ENCODE data around the gene LPIN1. TPM values are rescaled to one million over a fixed set of nuclear protein-coding genes. Genes with fewer than 3 reads are reported as not detected.

The LPIN1 gene
- total and polyA plus RNA-seq, 2 of the 8 experiments (the other 6 are each of a cell fraction or from before 2014, with no cell fraction given): 4.3 to 9.8 TPM

GRCh38 chr2:11805024-11805423 is 58.6 kb downstream of the LPIN1 start:
- no peaks in the 10 kb centered on the region for H3K9me3 ChIP-seq (ENCODE audit: insufficient read depth in 2 of 2, low read depth in 1 of 2, low read length in 1 of 2)
- CTCF ChIA-PET (ENCODE audit: partially characterized antibody): interaction anchor here (1.2 to 1.6 kb wide), 2 partner anchors 26 to 928 kb away, joined by 3 to 5 read pairs; no protein-coding TSS in a partner anchor
- no peak overlapping the region for H4K8ac ChIP-seq (ENCODE audit: extremely low read depth, insufficient read depth, low read length)
- H3K18ac ChIP-seq (ENCODE audit: extremely low read depth, low read length): no peak overlapping the region
- H3K9ac ChIP-seq (replicated peaks in 1 of 4; ENCODE audit: extremely low read depth in 1 of 4, low read depth in 3 of 4, low read length in 3 of 4): no peak overlapping the region
- no peaks in the 10 kb centered on the region for H3K23me2 ChIP-seq (ENCODE audit: low read depth, low read length)
- 97% methylated on average over 6 of the region's 6 CpGs; no CpG with 5 or more reads in 1 of the 2 experiments for WGBS, 2 experiments (ENCODE audit: extremely low coverage in 1 of 2, insufficient coverage in 1 of 2, insufficient read length in 1 of 2, insufficient replicate concordance in 2 of 2, low coverage in 1 of 2, low lambda C conversion rate in 2 of 2, missing lambda C conversion rate in 1 of 2)
- FAIRE-seq: no peak
- no peak overlapping the region for H3K4me3 ChIP-seq (ENCODE audit: extremely low read depth in 1 of 4, insufficient read depth in 2 of 4, low read depth in 3 of 4, low read length in 4 of 4)
- no peak overlapping the region for H3K14ac ChIP-seq (ENCODE audit: insufficient read length)
- H3K23ac ChIP-seq (ENCODE audit: insufficient read length): no peak overlapping the region
- H3K79me2 ChIP-seq (ENCODE audit: control insufficient read depth in 1 of 2, insufficient read depth in 2 of 2, low read length in 2 of 2): no peaks in the 10 kb centered on the region
- no peak overlapping the region for H2AK5ac ChIP-seq (ENCODE audit: low read depth, low read length)
- no peak overlapping the region for H3K4ac ChIP-seq (replicated peaks; ENCODE audit: insufficient read length, low read depth, low read length)
- no peak overlapping the region for H2BK120ac ChIP-seq (replicated peaks; ENCODE audit: low read depth, low read length)
- no peak for DNase-seq (ENCODE audit: low read depth in 1 of 2, low spot score in 2 of 2)
- H2BK15ac ChIP-seq (ENCODE audit: low read length): no peak overlapping the region
- H3K4me2 ChIP-seq (ENCODE audit: insufficient read depth in 1 of 2, low read depth in 2 of 2, low read length in 2 of 2): no peak overlapping the region
- no peaks in the 10 kb centered on the region for H3K27me3 ChIP-seq (replicated peaks in 1 of 4; ENCODE audit: control insufficient read depth in 3 of 4, extremely low read depth in 1 of 4, insufficient read depth in 3 of 4, low read length in 3 of 4)
- no peak overlapping the region for H2BK5ac ChIP-seq (ENCODE audit: low read depth, low read length)
- no peak overlapping the region for H2BK20ac ChIP-seq (ENCODE audit: low read length)
- H2BK12ac ChIP-seq (ENCODE audit: low read depth, low read length): no peak overlapping the region
- H3K4me1 ChIP-seq (replicated peaks in 1 of 4; ENCODE audit: control insufficient read depth in 3 of 4, insufficient read depth in 4 of 4, low read length in 3 of 4): no peaks in the 10 kb centered on the region
- no peak overlapping the region for H4K5ac ChIP-seq (ENCODE audit: insufficient read length, low read depth, low read length)
- H3K56ac ChIP-seq (replicated peaks; ENCODE audit: insufficient read length, low read depth, low read length): no peak overlapping the region
- TF ChIP-seq JUND (IDR thresholded peaks at IDR 0.05; ENCODE audit: low read length): no peak
- no peak for TF ChIP-seq TAF7 (optimal IDR thresholded peaks at IDR 0.05; ENCODE audit: borderline replicate concordance, low read depth, low read length)
- no peak for TF ChIP-seq HDAC2 (IDR thresholded peaks at IDR 0.05; ENCODE audit: borderline replicate concordance in 1 of 2, low read depth in 2 of 2, low read length in 2 of 2)
- no peak for TF ChIP-seq NRF1 (IDR thresholded peaks at IDR 0.05; ENCODE audit: low read depth, low read length)
- no peak for TF ChIP-seq TBP (IDR thresholded peaks at IDR 0.05; ENCODE audit: low read depth, low read length)
- no peak for TF ChIP-seq RXRA (IDR thresholded peaks at IDR 0.05; ENCODE audit: insufficient read depth, low read depth, low read length)
- TF ChIP-seq POU5F1 (IDR thresholded peaks at IDR 0.05; ENCODE audit: low read depth, low read length): no peak
- TF ChIP-seq BACH1 (IDR thresholded peaks at IDR 0.05; ENCODE audit: low read length): no peak
- no peak for TF ChIP-seq TCF12 (IDR thresholded peaks at IDR 0.05; ENCODE audit: low read depth, low read length)
- no peak for TF ChIP-seq CBX5 (IDR thresholded peaks at IDR 0.05; ENCODE audit: low read depth, low read length)
- TF ChIP-seq SP2 (IDR thresholded peaks at IDR 0.05; ENCODE audit: low read length): no peak
- TF ChIP-seq HDAC6 (IDR thresholded peaks at IDR 0.05; ENCODE audit: low read depth, low read length): no peak
- TF ChIP-seq SIN3A (conservative IDR thresholded peaks at IDR 0.05 in 1 of 2, IDR thresholded peaks at IDR 0.05 in 1 of 2; ENCODE audit: low read depth in 1 of 2, low read length in 2 of 2): no peak
- H2AFZ ChIP-seq (ENCODE audit: low read length): no peak overlapping the region
- H4K20me1 ChIP-seq (replicated peaks in 1 of 2; ENCODE audit: control insufficient read depth in 1 of 2, insufficient read depth in 2 of 2, low read length in 2 of 2): no peaks in the 10 kb centered on the region
- no peak overlapping the region for H4K91ac ChIP-seq (replicated peaks; ENCODE audit: insufficient read length, low read length)
- H3K79me1 ChIP-seq (ENCODE audit: low read depth, low read length): no peaks in the 10 kb centered on the region
- no peak overlapping the region for H3K27ac ChIP-seq (ENCODE audit: low read depth, low read length)
- POLR2A ChIA-PET (ENCODE audit: partially characterized antibody): no interaction called here
- H3K36me3 ChIP-seq (ENCODE audit: control insufficient read depth in 2 of 4, insufficient read depth in 4 of 4, low read length in 3 of 4): peaks cover 0 to 16% (median under 1%) of the 10 kb centered on the region in 4 experiments; a peak in 2 of 8 replicates

Data from H1 (cell line).